Spinal cord (tissue), 10 donors: Measurements from ENCODE around the gene HMCN2. TPM values are rescaled to one million over a fixed set of nuclear protein-coding genes. Genes with fewer than 3 reads are reported as not detected.

Experiments
- DNase-seq, 6 donors: peaks; one replicate each; pipeline versions ENCODE4 v3.0.0 to v3.0.0-alpha.2; 2013 to 2015; ENCODE audit warnings: low spot score in 6 of 6, low read depth in 4 of 6
- H3K27ac ChIP-seq: one replicate; pipeline ENCODE4 v1.5.1; 2013; ENCODE audit warnings: low read depth, low read length, control low read depth
- H3K27me3 ChIP-seq: one replicate; pipeline ENCODE4 v1.6.1; 2013; ENCODE audit warnings: low read length; ENCODE audit not compliant: control insufficient read depth, insufficient read depth
- H3K36me3 ChIP-seq: one replicate; pipeline ENCODE4 v1.6.1; 2013; ENCODE audit warnings: low read length; ENCODE audit not compliant: control insufficient read depth, insufficient read depth
- H3K4me1 ChIP-seq: one replicate; pipeline ENCODE4 v1.6.1; 2013; ENCODE audit warnings: low read length; ENCODE audit not compliant: control insufficient read depth, insufficient read depth
- H3K4me3 ChIP-seq: one replicate; pipeline ENCODE4 v1.5.1; 2013; ENCODE audit warnings: low read depth, low read length, control low read depth
- H3K9me3 ChIP-seq: one replicate; pipeline ENCODE4 v1.6.1; 2013; ENCODE audit warnings: low read length; ENCODE audit not compliant: control insufficient read depth, insufficient read depth
- WGBS: methylation state at CpG from one replicate; pipeline ENCODE4 v1.1.5; 2013; ENCODE audit warnings: missing lambda C conversion rate; ENCODE audit not compliant: insufficient coverage; 5-methylcytosine and 5-hydroxymethylcytosine counted together
- long read RNA-seq, 4 donors: transcript quantifications; one replicate each; lab custom pipeline, GENCODE V29; 2026
- polyA plus RNA-seq, 2 donors: library from polyadenylated mRNA; unstranded; fragments of 120-200 nt; gene quantifications; one replicate each; pipeline ENCODE4 v1.2.1, GENCODE V29; 2013; ENCODE audit not compliant: insufficient read length in 2 of 2
- total RNA-seq, 2 donors: library from RNA; depleted of rRNA in 1 of 2; stranded (reverse); fragments of 120-200 nt in 1 of 2; fragments of >200 nt in 1 of 2; gene quantifications; one replicate each; pipeline versions ENCODE4 v1.2.3 to v1.2.4, GENCODE V29; 2013 to 2014
- donor health status: healthy.

HMCN2 gene
- total RNA-seq, result 1 to 10 TPM in 1 of 2 donors, under 1 TPM in 1; 0.88 to 2.4 TPM
- polyA plus RNA-seq, result 1 to 10 TPM; 4.7 to 5.9 TPM
- long read RNA-seq, donor 1, result 0 reads
- long read RNA-seq, donor 2, result 0 reads
- long read RNA-seq, donor 3, result 0 reads
- long read RNA-seq, donor 4, result 0 reads

GRCh38 chr9:130265431-130266235 lies at the start of gene HMCN2:
HMCN2 (plus strand) TSS chr9:130265760; CDS start chr9:130265879, 119 bp downstream.
- no peaks in the 10 kb centered on the region for H3K9me3 ChIP-seq
- WGBS, result under 1% methylated on average over 87 of the region's 89 CpGs
- H3K27ac ChIP-seq, result no peak within 1 kb of the TSS
- H3K27me3 ChIP-seq, result peaks cover 57% of the 10 kb centered on the region
- peaks cover 25% of the 10 kb centered on the region for H3K4me1 ChIP-seq
- peak in 2 of 6 donors; percentile 17 to 28 for DNase-seq
- no peaks in the 10 kb centered on the region for H3K36me3 ChIP-seq
- no peak within 1 kb of the TSS for H3K4me3 ChIP-seq

GRCh38 chr9:130217838-130218237 lies 47.7 kb upstream of the HMCN2 start:
- peaks cover 40% of the 10 kb centered on the region for H3K4me1 ChIP-seq
- no peak for DNase-seq
- H3K4me3 ChIP-seq, result no peak overlapping the region
- H3K27ac ChIP-seq, result no peak overlapping the region
- no peaks in the 10 kb centered on the region for H3K9me3 ChIP-seq
- peaks cover 55% of the 10 kb centered on the region for H3K36me3 ChIP-seq
- H3K27me3 ChIP-seq, result no peaks in the 10 kb centered on the region
- WGBS, result 83% methylated on average over 10 of the region's 10 CpGs

- Histone ChIP-seq H3K27me3 (no peaks in the 10 kb centered on the region), H3K9me3 (no peaks in the 10 kb centered on the region), H3K4me3 (no peak overlapping the region), H3K4me1 (peaks cover 30% of the 10 kb centered on the region), H3K36me3 (peaks cover 58% of the 10 kb centered on the region), H3K27ac (no peak overlapping the region)
- DNase-seq, result no peak
- 77% methylated on average over 16 of the region's 16 CpGs for WGBS
These were observed 45.9 kb upstream of the HMCN2 start for GRCh38 chr9:130219661-130220096.

- Histone ChIP-seq H3K27me3 (no peaks in the 10 kb centered on the region), H3K9me3 (no peaks in the 10 kb centered on the region), H3K27ac (peak overlapping the region; percentile 63), H3K4me1 (peaks cover 23% of the 10 kb centered on the region), H3K4me3 (no peak overlapping the region), H3K36me3 (peaks cover 61% of the 10 kb centered on the region)
- WGBS, result 20% methylated on average over 6 of the region's 9 CpGs
- peak in 2 of 6 donors; percentile 43 to 51 for DNase-seq
These were observed 45.2 kb upstream of the HMCN2 start for GRCh38 chr9:130220352-130220751.

GRCh38 chr9:130222833-130223232 lies 42.7 kb upstream of the HMCN2 start:
- Histone ChIP-seq H3K4me3 (no peak overlapping the region), H3K27ac (no peak overlapping the region), H3K4me1 (peaks cover 14% of the 10 kb centered on the region), H3K36me3 (peaks cover 65% of the 10 kb centered on the region), H3K9me3 (peaks cover 2% of the 10 kb centered on the region), H3K27me3 (no peaks in the 10 kb centered on the region)
- no peak for DNase-seq
- WGBS, result 85% methylated on average over 8 of the region's 9 CpGs

GRCh38 chr9:130225071-130225470 lies 40.5 kb upstream of the HMCN2 start:
- Histone ChIP-seq H3K9me3 (peaks cover 5% of the 10 kb centered on the region), H3K4me1 (peaks cover 8% of the 10 kb centered on the region), H3K27me3 (no peaks in the 10 kb centered on the region), H3K4me3 (no peak overlapping the region), H3K36me3 (peaks cover 56% of the 10 kb centered on the region), H3K27ac (no peak overlapping the region)
- 88% methylated on average over 11 of the region's 11 CpGs for WGBS
- peak in 1 of 6 donors; percentile 23 for DNase-seq

- DNase-seq, result no peak
- Histone ChIP-seq H3K27ac (no peak overlapping the region), H3K4me3 (no peak overlapping the region), H3K4me1 (peaks cover 3% of the 10 kb centered on the region), H3K36me3 (peaks cover 60% of the 10 kb centered on the region), H3K27me3 (no peaks in the 10 kb centered on the region), H3K9me3 (peaks cover 5% of the 10 kb centered on the region)
- 94% methylated on average over 20 of the region's 20 CpGs for WGBS
These were observed 40.0 kb upstream of the HMCN2 start for GRCh38 chr9:130225586-130225985.

- H3K9me3 ChIP-seq, result peaks cover 5% of the 10 kb centered on the region
- H3K4me3 ChIP-seq, result no peak overlapping the region
- H3K36me3 ChIP-seq, result peaks cover 60% of the 10 kb centered on the region
- H3K27ac ChIP-seq, result no peak overlapping the region
- H3K27me3 ChIP-seq, result no peaks in the 10 kb centered on the region
- H3K4me1 ChIP-seq, result no peaks in the 10 kb centered on the region
- 96% methylated on average over 12 of the region's 12 CpGs for WGBS
- DNase-seq, result no peak
These were observed 39.4 kb upstream of the HMCN2 start for GRCh38 chr9:130226112-130226511.

GRCh38 chr9:130227833-130228232 lies 37.7 kb upstream of the HMCN2 start:
- Histone ChIP-seq H3K27me3 (no peaks in the 10 kb centered on the region), H3K4me1 (no peaks in the 10 kb centered on the region), H3K36me3 (peaks cover 62% of the 10 kb centered on the region), H3K9me3 (peaks cover 5% of the 10 kb centered on the region), H3K4me3 (no peak overlapping the region), H3K27ac (no peak overlapping the region)
- 100% methylated on average over 2 of the region's 3 CpGs for WGBS
- no peak for DNase-seq

- no peaks in the 10 kb centered on the region for H3K4me1 ChIP-seq
- H3K36me3 ChIP-seq, result peaks cover 71% of the 10 kb centered on the region
- no peak overlapping the region for H3K4me3 ChIP-seq
- WGBS, result 100% methylated on average over 1 of the region's 3 CpGs
- peaks cover 5% of the 10 kb centered on the region for H3K9me3 ChIP-seq
- DNase-seq, result no peak
- H3K27me3 ChIP-seq, result no peaks in the 10 kb centered on the region
- H3K27ac ChIP-seq, result no peak overlapping the region
These were observed 35.8 kb upstream of the HMCN2 start for GRCh38 chr9:130229759-130230158.
